ENCODE measurements around the gene IRX4. TPM values are rescaled to one million over a fixed set of nuclear protein-coding genes. Genes with fewer than 3 reads are reported as not detected.

IRX4 gene
- total and polyA plus RNA-seq, 9 donors, result 0.13 to 3.4 (median 0.48) TPM

DNA sequence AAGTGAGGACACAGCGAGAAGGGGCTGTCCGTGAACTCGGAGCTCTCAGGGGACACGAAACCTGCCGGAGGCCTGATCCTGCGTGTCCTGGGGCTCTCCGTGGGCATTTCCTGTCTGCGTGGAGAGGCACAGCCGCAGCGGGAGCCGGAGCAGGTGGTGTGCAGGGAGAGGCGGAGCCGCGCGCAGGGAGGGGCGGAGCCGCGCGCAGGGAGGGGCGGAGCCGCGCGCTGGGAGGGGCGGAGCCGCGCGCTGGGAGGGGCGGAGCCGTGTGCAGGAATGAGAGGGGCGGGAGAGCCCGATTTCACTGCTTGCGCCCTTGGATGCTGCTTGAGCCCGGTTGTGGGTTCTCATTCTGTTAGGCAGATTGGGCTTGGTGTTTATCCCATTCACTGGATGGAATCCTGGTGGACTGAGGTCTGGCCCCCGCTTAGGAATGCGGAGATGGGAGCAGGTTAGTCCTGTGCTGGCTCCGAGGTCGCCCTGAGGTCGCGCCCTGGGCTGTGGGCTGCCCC is 54.8 kb downstream of the IRX4 start:
- peaks cover 23% of the 10 kb centered on the region for H3K36me3 ChIP-seq (ENCODE audit: control insufficient read depth, insufficient read depth, low read length)
- DNase-seq, result no peak
- H3K27ac ChIP-seq (ENCODE audit: low read length), result no peak overlapping the region
- H3K4me1 ChIP-seq (ENCODE audit: control insufficient read depth, insufficient read depth, low read length), result peaks cover 3% of the 10 kb centered on the region
- no peak overlapping the region for H3K4me3 ChIP-seq (ENCODE audit: low read length)
- peaks cover 16% of the 10 kb centered on the region for H3K27me3 ChIP-seq (ENCODE audit: control insufficient read depth, insufficient read depth, low read length)
- H3K9me3 ChIP-seq (replicated peaks; ENCODE audit: control insufficient read depth, low read depth, low read length), result no peaks in the 10 kb centered on the region
- WGBS (ENCODE audit: insufficient coverage), result 27% methylated on average over 30 of the region's 39 CpGs

Other genes starting within 250 kb of the IRX4 start
- gene MRPL36, start 83.1 kb downstream of the IRX4 start, total RNA-seq, result 48.1 TPM
- 10 to 100 TPM; 24.2 to 35.4 (median 34.0) TPM for gene MRPL36, start 83.1 kb downstream of the IRX4 start, polyA plus RNA-seq (ENCODE audit: insufficient read depth in 1 of 8, insufficient read length in 8 of 8, low replicate concordance in 1 of 8)
- 33.3 TPM for gene NDUFS6, start 81.5 kb downstream of the IRX4 start, total RNA-seq
- 100 to 1,000 TPM in 1 of 8 donors, 10 to 100 TPM in 7; 75.7 to 100 (median 86.2) TPM for gene NDUFS6, start 81.5 kb downstream of the IRX4 start, polyA plus RNA-seq (ENCODE audit: insufficient read depth in 1 of 8, insufficient read length in 8 of 8, low replicate concordance in 1 of 8)

Data from muscle of leg (tissue), 11 donors.